Hepatocyte (in vitro differentiated cells): ENCODE data around the gene ME3.

Experiments used
- EZH2 ChIP-seq: fragments of 200-600 bp; sonication (generic); IDR thresholded peaks from 2 replicates; pipeline ENCODE4 v1.6.1; 2016; ENCODE audit warnings: antibody characterized with exemption, mild to moderate bottlenecking, borderline replicate concordance
- EZH2phosphoT487 ChIP-seq: fragments of 200-600 bp; sonication (generic); IDR thresholded peaks from one replicate; pipeline ENCODE4 v1.6.1; 2018; ENCODE audit warnings: antibody characterized with exemption, mild to moderate bottlenecking, low read depth, moderate library complexity; ENCODE audit not compliant: unreplicated experiment, severe bottlenecking
- TF ChIP-seq, protein P1 (sequence below): fragments of 200-600 bp; sonication (generic); IDR thresholded peaks from 2 replicates; pipeline ENCODE4 v1.5.1; 2016; ENCODE audit warnings: antibody characterized with exemption, mild to moderate bottlenecking; ENCODE audit not compliant: poor library complexity

DNA sequence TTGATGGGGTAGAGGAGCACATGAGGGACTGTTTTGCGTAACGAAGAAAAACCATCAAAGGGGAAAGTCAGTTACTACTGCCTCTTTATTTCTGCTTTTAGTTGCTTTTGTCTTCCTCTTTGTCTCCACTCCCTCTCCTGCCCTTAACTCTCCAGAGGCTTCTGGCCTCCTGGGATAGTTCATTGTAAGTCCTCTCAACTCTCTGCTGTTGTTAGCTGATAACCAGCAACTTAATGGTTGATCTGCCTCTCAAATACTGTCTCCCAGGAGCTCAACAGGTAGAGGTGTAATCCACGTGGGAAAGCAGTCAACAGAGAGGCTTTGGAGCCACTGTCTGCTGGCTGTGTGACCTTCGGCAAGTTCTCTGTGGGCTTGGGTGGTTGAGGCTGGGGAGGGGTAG lies 250.5 kb downstream of the ME3 start:
- TF ChIP-seq, protein P1, sequence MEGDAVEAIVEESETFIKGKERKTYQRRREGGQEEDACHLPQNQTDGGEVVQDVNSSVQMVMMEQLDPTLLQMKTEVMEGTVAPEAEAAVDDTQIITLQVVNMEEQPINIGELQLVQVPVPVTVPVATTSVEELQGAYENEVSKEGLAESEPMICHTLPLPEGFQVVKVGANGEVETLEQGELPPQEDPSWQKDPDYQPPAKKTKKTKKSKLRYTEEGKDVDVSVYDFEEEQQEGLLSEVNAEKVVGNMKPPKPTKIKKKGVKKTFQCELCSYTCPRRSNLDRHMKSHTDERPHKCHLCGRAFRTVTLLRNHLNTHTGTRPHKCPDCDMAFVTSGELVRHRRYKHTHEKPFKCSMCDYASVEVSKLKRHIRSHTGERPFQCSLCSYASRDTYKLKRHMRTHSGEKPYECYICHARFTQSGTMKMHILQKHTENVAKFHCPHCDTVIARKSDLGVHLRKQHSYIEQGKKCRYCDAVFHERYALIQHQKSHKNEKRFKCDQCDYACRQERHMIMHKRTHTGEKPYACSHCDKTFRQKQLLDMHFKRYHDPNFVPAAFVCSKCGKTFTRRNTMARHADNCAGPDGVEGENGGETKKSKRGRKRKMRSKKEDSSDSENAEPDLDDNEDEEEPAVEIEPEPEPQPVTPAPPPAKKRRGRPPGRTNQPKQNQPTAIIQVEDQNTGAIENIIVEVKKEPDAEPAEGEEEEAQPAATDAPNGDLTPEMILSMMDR: no peak
- TF ChIP-seq EZH2 (no peak), EZH2phosphoT487 (no peak)
